Nephron (organoid): ENCODE data around the gene FBLN5.

ENCODE experiments used
- H3K27ac Mint-ChIP-seq, 3 experiments: 2 replicates each; pipeline ENCODE4 v1.8.0; 2020; ENCODE audit warnings: mixed read lengths in 3 of 3, mild to moderate bottlenecking in 2 of 3, moderate library complexity in 1 of 3
- H3K27me3 Mint-ChIP-seq: 2 replicates; pipeline ENCODE4 v1.8.0; 2021; ENCODE audit warnings: low read depth, mild to moderate bottlenecking, moderate library complexity, mixed read lengths
- H3K36me3 Mint-ChIP-seq: 2 replicates; pipeline ENCODE4 v1.8.0; 2020; ENCODE audit warnings: low read depth, mixed read lengths
- H3K4me1 Mint-ChIP-seq: 2 replicates; pipeline ENCODE4 v1.8.0; 2020; ENCODE audit warnings: mixed read lengths
- H3K4me3 Mint-ChIP-seq, 3 experiments: 2 replicates each; pipeline ENCODE4 v1.8.0; 2020; ENCODE audit warnings: mild to moderate bottlenecking in 3 of 3, mixed read lengths in 3 of 3, moderate library complexity in 2 of 3
- H3K9me3 Mint-ChIP-seq: 2 replicates; pipeline ENCODE4 v1.8.0; 2020; ENCODE audit warnings: mixed read lengths
- TF ChIP-seq, protein P1 (sequence below), 3 experiments: fragments of 200-600 bp; sonication (generic); IDR thresholded peaks; one replicate each; pipeline ENCODE4 v1.5.0; 2021; ENCODE audit warnings: antibody characterized with exemption in 3 of 3; ENCODE audit not compliant: unreplicated experiment in 3 of 3

FBLN5 gene

DNA sequence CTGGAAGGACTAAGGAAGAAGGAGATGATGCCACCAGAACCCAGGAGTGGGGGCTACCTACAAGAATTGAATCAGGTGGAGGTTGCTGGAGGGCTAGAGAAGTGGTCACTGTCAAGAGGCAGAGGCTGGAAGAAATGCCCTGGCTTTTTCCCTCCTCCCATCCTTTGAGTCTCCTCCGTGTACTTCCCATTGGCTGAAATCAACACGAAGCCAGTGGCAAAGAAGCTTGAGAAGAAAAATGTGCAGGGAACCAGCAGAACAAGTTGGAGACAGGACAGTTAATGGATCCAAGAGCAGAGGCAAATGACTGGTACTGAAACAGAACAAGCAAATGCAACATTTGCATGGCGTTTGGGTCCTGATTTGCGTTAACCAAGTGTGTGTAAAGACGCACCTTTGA is 9.1 kb upstream of the FBLN5 start:
- TF ChIP-seq, protein P1, sequence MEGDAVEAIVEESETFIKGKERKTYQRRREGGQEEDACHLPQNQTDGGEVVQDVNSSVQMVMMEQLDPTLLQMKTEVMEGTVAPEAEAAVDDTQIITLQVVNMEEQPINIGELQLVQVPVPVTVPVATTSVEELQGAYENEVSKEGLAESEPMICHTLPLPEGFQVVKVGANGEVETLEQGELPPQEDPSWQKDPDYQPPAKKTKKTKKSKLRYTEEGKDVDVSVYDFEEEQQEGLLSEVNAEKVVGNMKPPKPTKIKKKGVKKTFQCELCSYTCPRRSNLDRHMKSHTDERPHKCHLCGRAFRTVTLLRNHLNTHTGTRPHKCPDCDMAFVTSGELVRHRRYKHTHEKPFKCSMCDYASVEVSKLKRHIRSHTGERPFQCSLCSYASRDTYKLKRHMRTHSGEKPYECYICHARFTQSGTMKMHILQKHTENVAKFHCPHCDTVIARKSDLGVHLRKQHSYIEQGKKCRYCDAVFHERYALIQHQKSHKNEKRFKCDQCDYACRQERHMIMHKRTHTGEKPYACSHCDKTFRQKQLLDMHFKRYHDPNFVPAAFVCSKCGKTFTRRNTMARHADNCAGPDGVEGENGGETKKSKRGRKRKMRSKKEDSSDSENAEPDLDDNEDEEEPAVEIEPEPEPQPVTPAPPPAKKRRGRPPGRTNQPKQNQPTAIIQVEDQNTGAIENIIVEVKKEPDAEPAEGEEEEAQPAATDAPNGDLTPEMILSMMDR (IDR thresholded peaks at IDR 0.05; ENCODE audit: unreplicated experiment in 3 of 3), result no peak
- peaks cover 3% of the 10 kb centered on the region for H3K27me3 Mint-ChIP-seq
- H3K9me3 Mint-ChIP-seq, result no peaks in the 10 kb centered on the region
- no peak overlapping the region for H3K4me3 Mint-ChIP-seq
- H3K36me3 Mint-ChIP-seq, result no peaks in the 10 kb centered on the region
- H3K27ac Mint-ChIP-seq, result peak overlapping the region in 1 of 3 experiments; percentile 39
- peaks cover 24% of the 10 kb centered on the region for H3K4me1 Mint-ChIP-seq

DNA sequence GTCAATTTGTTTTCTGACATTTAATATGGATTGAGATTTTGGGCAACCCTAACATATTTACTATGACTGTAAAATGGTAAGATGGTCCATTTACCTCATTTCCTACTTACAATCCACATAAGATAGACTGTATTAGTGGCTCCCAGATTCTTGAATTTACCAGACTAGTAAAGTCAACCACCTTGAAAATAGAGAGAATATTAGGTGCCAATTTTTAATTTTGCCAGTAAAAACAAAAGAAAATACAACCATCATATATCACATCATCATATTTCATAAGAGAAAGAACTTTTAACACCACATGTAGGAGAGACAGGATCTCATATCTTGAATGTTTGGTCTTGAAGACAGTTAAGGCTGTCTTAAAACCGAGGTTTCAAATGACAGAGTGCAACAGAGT is 7.7 kb upstream of the FBLN5 start:
- TF ChIP-seq, protein P1 (IDR thresholded peaks at IDR 0.05; ENCODE audit: unreplicated experiment in 3 of 3), result no peak
- Mint-ChIP-seq H3K9me3 (no peaks in the 10 kb centered on the region), H3K4me1 (peaks cover 29% of the 10 kb centered on the region), H3K4me3 (no peak overlapping the region), H3K27ac (peak overlapping the region in 2 of 3 experiments; percentile 42 to 85), H3K27me3 (peaks cover 8% of the 10 kb centered on the region), H3K36me3 (no peaks in the 10 kb centered on the region)

DNA sequence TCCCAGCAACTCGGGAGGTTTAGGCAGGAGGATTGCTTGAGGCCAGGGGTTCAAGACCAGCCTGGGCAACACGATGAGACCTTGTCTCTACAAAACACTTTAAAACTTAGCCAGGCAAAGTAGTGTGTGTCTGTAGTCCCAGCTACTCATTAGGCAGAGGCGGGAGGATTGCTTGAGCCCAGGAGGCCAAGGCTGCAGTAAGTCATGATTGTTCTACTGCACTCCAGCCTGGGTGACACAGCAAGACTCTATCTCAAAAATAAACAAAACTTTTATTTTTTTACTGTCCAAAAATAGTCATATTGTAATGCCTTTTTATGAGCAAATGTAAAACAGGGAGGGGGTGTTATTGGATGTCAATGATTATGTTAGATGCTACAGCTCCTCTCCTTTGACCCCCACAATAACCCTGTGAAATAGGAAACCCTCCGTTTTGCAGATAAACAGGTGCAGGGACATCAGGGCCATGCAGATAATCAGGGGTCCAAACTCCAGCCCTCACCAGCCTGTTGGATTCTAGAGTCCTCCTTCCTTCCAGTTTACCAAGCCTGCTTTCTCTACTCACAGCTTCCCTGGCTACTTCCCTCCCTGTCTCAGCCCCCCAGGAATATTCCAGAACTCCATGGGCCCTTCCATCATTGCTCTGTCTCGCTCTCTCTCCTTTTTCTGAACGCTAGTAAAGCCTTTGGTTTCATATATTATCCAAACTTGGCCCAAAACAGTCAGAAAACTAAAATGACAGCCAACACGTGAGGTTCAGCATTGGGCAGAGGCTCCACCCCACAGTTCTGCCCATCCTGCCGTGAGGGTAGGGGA is 5.9 kb upstream of the FBLN5 start:
- Mint-ChIP-seq H3K36me3 (no peaks in the 10 kb centered on the region), H3K4me3 (peak overlapping the region in 1 of 3 experiments; percentile 9), H3K27me3 (peaks cover 8% of the 10 kb centered on the region), H3K27ac (peak overlapping the region; percentile 14 to 51 (median 31)), H3K4me1 (peaks cover 29% of the 10 kb centered on the region), H3K9me3 (no peaks in the 10 kb centered on the region)
- TF ChIP-seq, protein P1 (IDR thresholded peaks at IDR 0.05; ENCODE audit: unreplicated experiment in 3 of 3), result no peak

DNA sequence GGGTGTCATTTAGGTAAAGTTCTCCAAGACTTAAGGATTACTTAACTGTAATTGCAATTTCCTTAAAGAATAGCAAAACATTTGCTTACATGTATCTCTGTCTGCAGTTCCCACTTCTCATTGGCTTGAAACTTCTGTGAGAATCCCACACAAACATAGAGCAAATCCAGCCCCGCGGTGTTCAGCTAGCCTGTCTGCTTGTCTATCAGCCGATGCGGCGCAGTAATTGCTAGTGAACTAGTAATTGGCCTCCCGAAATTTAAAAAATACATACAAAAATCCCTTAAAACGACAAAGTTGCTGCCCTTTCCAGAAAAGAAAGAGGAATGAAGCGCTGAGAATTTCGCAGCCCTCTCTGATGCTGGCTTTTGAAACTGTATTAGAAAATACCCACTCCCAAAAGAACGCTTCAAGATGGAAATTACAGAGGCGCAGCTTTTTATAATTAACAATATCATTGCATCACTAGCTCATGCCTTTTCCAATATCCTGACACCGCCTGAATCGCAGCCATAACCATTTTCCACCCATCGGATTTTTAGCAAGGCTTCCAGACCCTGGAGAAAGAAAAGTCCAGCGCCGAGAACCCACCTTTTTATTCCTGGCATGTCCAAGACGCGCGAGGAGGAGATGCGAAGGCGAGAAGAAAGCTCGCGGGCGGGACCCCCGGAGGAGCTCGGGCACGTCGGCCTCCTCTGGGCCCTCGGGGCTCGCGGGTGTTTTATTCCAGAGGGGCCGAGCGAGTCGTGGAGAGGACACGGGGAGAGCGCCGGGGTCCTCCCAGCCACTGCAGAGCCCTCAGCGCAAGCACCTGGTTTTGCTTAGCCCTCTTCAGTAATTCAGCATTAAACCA is 646 bp downstream of the FBLN5 start:
- peak overlapping the region; percentile 90 to 97 (median 94) for H3K4me3 Mint-ChIP-seq
- peaks cover under 1% of the 10 kb centered on the region for H3K36me3 Mint-ChIP-seq
- TF ChIP-seq, protein P1 (IDR thresholded peaks at IDR 0.05; ENCODE audit: unreplicated experiment in 3 of 3), result no peak
- no peaks in the 10 kb centered on the region for H3K9me3 Mint-ChIP-seq
- peak overlapping the region; percentile 93 to 96 (median 95) for H3K27ac Mint-ChIP-seq
- H3K4me1 Mint-ChIP-seq, result peaks cover 31% of the 10 kb centered on the region
- H3K27me3 Mint-ChIP-seq, result peaks cover 19% of the 10 kb centered on the region

DNA sequence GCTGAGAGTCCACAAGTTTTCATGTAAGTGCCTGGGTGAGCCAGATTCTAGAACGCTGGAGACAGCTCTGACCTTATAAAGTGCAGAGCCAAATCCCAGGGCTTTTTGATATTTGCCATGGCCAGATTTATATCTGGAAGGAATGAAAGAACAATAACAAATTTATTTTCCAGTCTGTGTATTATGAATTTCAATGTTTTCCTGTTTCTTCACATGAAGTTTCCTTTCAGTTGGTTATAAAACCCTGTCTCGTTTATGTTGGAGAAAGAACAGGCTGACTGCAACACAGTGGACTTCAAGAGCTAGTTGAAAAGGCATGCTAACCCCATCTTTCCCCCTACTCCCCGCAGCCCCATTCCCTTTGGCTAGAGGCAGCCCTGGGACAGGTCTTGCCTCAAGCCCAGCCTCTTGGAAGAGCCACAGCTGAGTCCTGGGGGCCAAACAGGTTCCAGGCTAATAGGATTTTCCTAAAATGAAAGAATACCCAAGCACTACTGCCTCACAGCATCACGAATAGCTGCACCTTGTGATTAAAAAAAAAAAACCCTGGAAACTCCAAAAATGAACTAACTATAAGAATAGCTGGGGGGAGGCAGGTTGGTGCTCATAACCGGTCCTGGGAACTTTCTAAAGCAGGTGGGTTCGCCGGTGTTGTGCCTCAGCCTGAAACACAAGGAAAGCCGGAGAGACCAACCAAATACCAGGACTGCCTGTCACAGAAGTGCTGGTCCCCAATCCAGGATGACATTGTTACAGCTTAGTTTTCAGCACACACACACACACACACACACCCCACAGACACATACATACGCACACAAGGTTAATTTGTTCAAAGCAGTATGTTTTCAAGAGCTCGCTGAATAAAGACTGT is 1.5 kb downstream of the FBLN5 start:
- peaks cover 31% of the 10 kb centered on the region for H3K4me1 Mint-ChIP-seq
- H3K9me3 Mint-ChIP-seq, result no peaks in the 10 kb centered on the region

More for the DNA sequence above, 1.5 kb downstream of the FBLN5 start:
- peak overlapping the region; percentile 93 to 96 (median 95) for H3K27ac Mint-ChIP-seq
- peak overlapping the region; percentile 90 to 97 (median 94) for H3K4me3 Mint-ChIP-seq
- peaks cover 17% of the 10 kb centered on the region for H3K27me3 Mint-ChIP-seq
- peaks cover 7% of the 10 kb centered on the region for H3K36me3 Mint-ChIP-seq
- TF ChIP-seq, protein P1 (IDR thresholded peaks at IDR 0.05; ENCODE audit: unreplicated experiment in 3 of 3), result no peak
